ENCODE results near the gene AHRR.

- TF ChIP-seq EZH2 (IDR thresholded peaks at IDR 0.05; ENCODE audit: low read depth, unreplicated experiment) (no peak), CTCF (conservative IDR thresholded peaks at IDR 0.05; ENCODE audit: low read depth in 2 of 2) (no peak), POLR2AphosphoS5 (IDR thresholded peaks at IDR 0.05; ENCODE audit: low read depth) (no peak), REST (IDR thresholded peaks at IDR 0.05; ENCODE audit: unreplicated experiment) (no peak), NANOG (IDR thresholded peaks at IDR 0.05; ENCODE audit: borderline replicate concordance) (no peak), CREB1 (CRISPR knock-in tag; IDR thresholded peaks at IDR 0.05; ENCODE audit: low read depth) (no peak)
These were observed 77.2 kb downstream of the AHRR start for GRCh38 chr5:398475-399295.
